ENCODE results near the gene NUDT14. TPM values are rescaled to one million over a fixed set of nuclear protein-coding genes. Genes with fewer than 3 reads are reported as not detected.
A peak's percentile ranks its signal among the peaks of the same experiment; 100 is the strongest.

The NUDT14 gene
- polyA plus RNA-seq, 3 donors = 22.0 to 37.4 (median 23.9) TPM

DNA sequence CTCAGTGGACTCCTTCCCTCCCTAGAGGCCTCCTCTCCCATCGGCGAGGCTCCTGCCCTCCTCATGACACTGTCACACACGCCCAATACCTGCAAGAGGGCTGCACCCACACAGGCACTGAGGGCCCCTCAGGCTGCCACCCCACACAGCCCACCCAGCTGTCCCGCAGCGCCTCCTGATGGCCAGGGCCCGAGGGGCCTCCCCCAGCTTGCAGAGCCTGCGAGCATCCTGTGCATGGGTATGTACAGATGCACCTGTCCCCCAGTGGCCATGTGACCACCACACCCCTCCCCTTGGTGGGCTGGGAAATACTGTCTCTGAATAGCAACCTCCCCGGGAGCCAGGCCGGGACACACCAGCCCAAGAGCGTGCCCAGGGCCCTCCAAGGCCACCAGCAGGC is 19.0 kb upstream of the NUDT14 start:
- no peak overlapping the region for H3K4me2 ChIP-seq (replicated peaks; ENCODE audit: extremely low read depth, low read length, poor library complexity, severe bottlenecking)
- peaks cover 19% of the 10 kb centered on the region for H3K4me1 Mint-ChIP-seq
- peaks cover 0 to 4% (median 0%) of the 10 kb centered on the region in 7 donors for H3K9me3 Mint-ChIP-seq
- peaks cover 21 to 25% of the 10 kb centered on the region in 2 donors for H3K4me1 ChIP-seq (ENCODE audit: control insufficient read depth in 1 of 2, insufficient read depth in 2 of 2, low read length in 2 of 2)
- H3K79me2 ChIP-seq (ENCODE audit: insufficient read depth, low read length) = no peaks in the 10 kb centered on the region
- H3K4me3 ChIP-seq (replicated peaks in 1 of 3; ENCODE audit: low read depth in 2 of 3, low read length in 3 of 3) = no peak overlapping the region
- WGBS (ENCODE audit: insufficient coverage) = 94% methylated on average over 10 of the region's 10 CpGs
- H4K20me1 ChIP-seq (ENCODE audit: insufficient read depth, low read length) = no peaks in the 10 kb centered on the region
- peaks cover 57 to 87% (median 61%) of the 10 kb centered on the region in 3 donors for H3K27me3 Mint-ChIP-seq (ENCODE audit: low read depth in 3 of 3)
- no peaks in the 10 kb centered on the region for H3K9me3 ChIP-seq (replicated peaks in 1 of 2; ENCODE audit: control insufficient read depth in 1 of 2, insufficient read depth in 1 of 2, low read length in 2 of 2)
- peaks cover 14 to 80% of the 10 kb centered on the region in 2 donors for H3K27me3 ChIP-seq (ENCODE audit: control insufficient read depth in 2 of 2, insufficient read depth in 2 of 2, low read length in 2 of 2)
- intact Hi-C loops (cut with micrococcal nuclease) = loop anchor here in 1 of 2 donors (5.0 kb wide), 1 partner anchor 327 kb away; the partner anchor contains the start of gene TMEM121
- no peak overlapping the region for H3K27ac ChIP-seq (ENCODE audit: low read depth in 1 of 2, low read length in 2 of 2)
- TF ChIP-seq, protein P1, sequence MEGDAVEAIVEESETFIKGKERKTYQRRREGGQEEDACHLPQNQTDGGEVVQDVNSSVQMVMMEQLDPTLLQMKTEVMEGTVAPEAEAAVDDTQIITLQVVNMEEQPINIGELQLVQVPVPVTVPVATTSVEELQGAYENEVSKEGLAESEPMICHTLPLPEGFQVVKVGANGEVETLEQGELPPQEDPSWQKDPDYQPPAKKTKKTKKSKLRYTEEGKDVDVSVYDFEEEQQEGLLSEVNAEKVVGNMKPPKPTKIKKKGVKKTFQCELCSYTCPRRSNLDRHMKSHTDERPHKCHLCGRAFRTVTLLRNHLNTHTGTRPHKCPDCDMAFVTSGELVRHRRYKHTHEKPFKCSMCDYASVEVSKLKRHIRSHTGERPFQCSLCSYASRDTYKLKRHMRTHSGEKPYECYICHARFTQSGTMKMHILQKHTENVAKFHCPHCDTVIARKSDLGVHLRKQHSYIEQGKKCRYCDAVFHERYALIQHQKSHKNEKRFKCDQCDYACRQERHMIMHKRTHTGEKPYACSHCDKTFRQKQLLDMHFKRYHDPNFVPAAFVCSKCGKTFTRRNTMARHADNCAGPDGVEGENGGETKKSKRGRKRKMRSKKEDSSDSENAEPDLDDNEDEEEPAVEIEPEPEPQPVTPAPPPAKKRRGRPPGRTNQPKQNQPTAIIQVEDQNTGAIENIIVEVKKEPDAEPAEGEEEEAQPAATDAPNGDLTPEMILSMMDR (IDR thresholded peaks at IDR 0.05) = no peak
- H3K27ac Mint-ChIP-seq = no peak overlapping the region
- no peak overlapping the region for H3K9ac ChIP-seq (ENCODE audit: insufficient read depth, low read length, poor library complexity, severe bottlenecking)
- H3K36me3 ChIP-seq (replicated peaks in 1 of 2; ENCODE audit: control insufficient read depth in 1 of 2, insufficient read depth in 2 of 2, low read length in 2 of 2) = no peaks in the 10 kb centered on the region
- H3K36me3 Mint-ChIP-seq = no peaks in the 10 kb centered on the region
- no peak for DNase-seq
- no peak overlapping the region for H2AFZ ChIP-seq (ENCODE audit: insufficient read depth, low read depth, low read length, poor library complexity, severe bottlenecking)
- peak overlapping the region in 1 of 2 donors; percentile 59 for H3K4me3 Mint-ChIP-seq

DNA sequence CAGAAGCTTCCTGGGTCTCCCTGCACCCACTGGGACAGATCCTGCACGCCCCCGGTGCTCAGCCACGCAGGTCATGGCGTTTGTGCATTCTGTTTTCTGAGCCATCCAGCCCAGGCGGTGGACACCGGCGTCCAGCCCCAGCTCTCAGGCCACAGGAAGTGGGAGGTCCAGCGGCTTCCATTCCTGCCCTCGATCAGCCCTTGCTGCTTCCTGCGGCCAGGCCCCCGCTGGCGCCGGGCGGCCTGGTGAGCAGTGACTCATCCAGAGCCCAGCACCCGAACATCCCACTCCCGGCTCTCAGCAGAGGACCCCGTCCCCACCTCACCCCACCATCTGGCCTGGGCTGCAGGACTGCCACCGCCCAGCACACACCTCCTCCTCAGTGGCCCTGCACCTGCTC is 18.0 kb upstream of the NUDT14 start:
- intact Hi-C loops (cut with micrococcal nuclease) = no loop called here
- DNase-seq = no peak
- H3K4me1 ChIP-seq (ENCODE audit: control insufficient read depth in 1 of 2, insufficient read depth in 2 of 2, low read length in 2 of 2) = peaks cover 21 to 25% of the 10 kb centered on the region in 2 donors

More for the DNA sequence above, 18.0 kb upstream of the NUDT14 start:
- Histone ChIP-seq H3K4me2 (replicated peaks; ENCODE audit: extremely low read depth, low read length, poor library complexity, severe bottlenecking) (no peak overlapping the region), H3K9me3 (replicated peaks in 1 of 2; ENCODE audit: control insufficient read depth in 1 of 2, insufficient read depth in 1 of 2, low read length in 2 of 2) (peaks cover 0 to 4% of the 10 kb centered on the region in 2 donors), H2AFZ (ENCODE audit: insufficient read depth, low read depth, low read length, poor library complexity, severe bottlenecking) (no peak overlapping the region), H4K20me1 (ENCODE audit: insufficient read depth, low read length) (no peaks in the 10 kb centered on the region), H3K27ac (ENCODE audit: low read depth in 1 of 2, low read length in 2 of 2) (no peak overlapping the region), H3K79me2 (ENCODE audit: insufficient read depth, low read length) (no peaks in the 10 kb centered on the region), H3K4me3 (replicated peaks in 1 of 3; ENCODE audit: low read depth in 2 of 3, low read length in 3 of 3) (no peak overlapping the region), H3K9ac (ENCODE audit: insufficient read depth, low read length, poor library complexity, severe bottlenecking) (no peak overlapping the region), H3K36me3 (replicated peaks in 1 of 2; ENCODE audit: control insufficient read depth in 1 of 2, insufficient read depth in 2 of 2, low read length in 2 of 2) (no peaks in the 10 kb centered on the region), H3K27me3 (ENCODE audit: control insufficient read depth in 2 of 2, insufficient read depth in 2 of 2, low read length in 2 of 2) (peaks cover 19 to 87% of the 10 kb centered on the region in 2 donors)
- 46% methylated on average over 18 of the region's 18 CpGs for WGBS (ENCODE audit: insufficient coverage)
- Mint-ChIP-seq H3K4me3 (peak overlapping the region in 1 of 2 donors; percentile 61), H3K9me3 (peaks cover 0 to 4% (median 0%) of the 10 kb centered on the region in 7 donors), H3K27ac (no peak overlapping the region), H3K36me3 (no peaks in the 10 kb centered on the region), H3K27me3 (ENCODE audit: low read depth in 3 of 3) (peaks cover 58 to 87% (median 63%) of the 10 kb centered on the region in 3 donors), H3K4me1 (peaks cover 19% of the 10 kb centered on the region)
- TF ChIP-seq, protein P1 (IDR thresholded peaks at IDR 0.05) = no peak
